Activated CD4-positive, alpha-beta T cell treated with anti-CD3 and anti-CD28 coated beads, Interleukin-2, amount 10 ng/mL, durations not matched to agents 24 days and 14 days (primary cell): Measurements from ENCODE around the gene SOCS3. TPM values are rescaled to one million over a fixed set of nuclear protein-coding genes. Genes with fewer than 3 reads are reported as not detected.
A peak's percentile ranks its signal among the peaks of the same experiment; 100 is the strongest.

ENCODE experiments used
- DNase-seq: peaks from one replicate; pipeline ENCODE4 v3.0.0; 2022
- H3K27ac Mint-ChIP-seq: one replicate; pipeline ENCODE4 v1.8.0; 2022; ENCODE audit warnings: mild to moderate bottlenecking, mixed read lengths
- H3K27me3 Mint-ChIP-seq: one replicate; pipeline ENCODE4 v1.8.0; 2022; ENCODE audit warnings: mixed read lengths
- H3K36me3 Mint-ChIP-seq: one replicate; pipeline ENCODE4 v1.8.0; 2022; ENCODE audit warnings: low read depth, mild to moderate bottlenecking, mixed read lengths
- H3K4me1 Mint-ChIP-seq: one replicate; pipeline ENCODE4 v1.8.0; 2021; ENCODE audit warnings: mixed read lengths
- H3K4me3 Mint-ChIP-seq: one replicate; pipeline ENCODE4 v1.8.0; 2022; ENCODE audit warnings: mild to moderate bottlenecking, moderate library complexity, mixed read lengths
- H3K9me3 Mint-ChIP-seq: one replicate; pipeline ENCODE4 v1.8.0; 2021; ENCODE audit warnings: mixed read lengths
- intact Hi-C: fragments of 100-400 bp; cut with micrococcal nuclease; formaldehyde crosslinking; loops from one replicate; pipeline ENCODE4 v1.15.1; 2023
- total RNA-seq: library from RNA; stranded (reverse); gene quantifications from 2 replicates; pipeline ENCODE4 v1.2.3, GENCODE V29; 2022

SOCS3 gene
- total RNA-seq, 1 donor from 2014 or later: 81.5 TPM

DNA sequence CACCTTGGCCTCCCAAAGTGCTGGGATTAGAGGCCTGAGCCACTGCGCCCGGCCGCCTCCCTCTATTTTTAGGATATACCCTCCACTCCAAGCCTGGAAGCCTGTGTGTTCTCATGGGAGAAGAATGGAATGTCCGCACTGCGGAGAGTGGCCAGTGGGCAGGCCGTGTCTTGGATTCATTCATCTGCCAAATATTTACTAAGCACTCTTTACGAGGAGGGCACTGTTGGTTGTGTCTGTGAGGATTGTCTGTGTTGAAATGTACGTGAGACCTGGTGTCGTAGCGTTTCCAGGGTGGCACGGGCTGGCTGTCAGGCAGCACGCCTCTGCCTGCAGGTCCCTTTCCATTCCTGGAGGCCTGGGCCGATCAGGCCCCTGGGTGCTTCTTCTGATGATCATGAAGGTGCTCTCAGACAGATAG is 37.8 kb upstream of the SOCS3 start:
- no peaks in the 10 kb centered on the region for H3K9me3 Mint-ChIP-seq
- no peak overlapping the region for H3K27ac Mint-ChIP-seq
- H3K36me3 Mint-ChIP-seq: peaks cover 66% of the 10 kb centered on the region

GRCh38 chr17:78396441-78397337 is 36.8 kb upstream of the SOCS3 start:
- no peaks in the 10 kb centered on the region for H3K27me3 Mint-ChIP-seq
- intact Hi-C loops: no loop called here
- H3K4me1 Mint-ChIP-seq: peaks cover 20% of the 10 kb centered on the region
- H3K4me3 Mint-ChIP-seq: no peak overlapping the region
- H3K27ac Mint-ChIP-seq: no peak overlapping the region
- H3K36me3 Mint-ChIP-seq: peaks cover 68% of the 10 kb centered on the region
- DNase-seq: no peak
- no peaks in the 10 kb centered on the region for H3K9me3 Mint-ChIP-seq

More for the DNA sequence above, 37.8 kb upstream of the SOCS3 start:
- no peak overlapping the region for H3K4me3 Mint-ChIP-seq
- intact Hi-C loops: no loop called here
- H3K4me1 Mint-ChIP-seq: peaks cover 16% of the 10 kb centered on the region
- DNase-seq: no peak
- no peaks in the 10 kb centered on the region for H3K27me3 Mint-ChIP-seq

DNA sequence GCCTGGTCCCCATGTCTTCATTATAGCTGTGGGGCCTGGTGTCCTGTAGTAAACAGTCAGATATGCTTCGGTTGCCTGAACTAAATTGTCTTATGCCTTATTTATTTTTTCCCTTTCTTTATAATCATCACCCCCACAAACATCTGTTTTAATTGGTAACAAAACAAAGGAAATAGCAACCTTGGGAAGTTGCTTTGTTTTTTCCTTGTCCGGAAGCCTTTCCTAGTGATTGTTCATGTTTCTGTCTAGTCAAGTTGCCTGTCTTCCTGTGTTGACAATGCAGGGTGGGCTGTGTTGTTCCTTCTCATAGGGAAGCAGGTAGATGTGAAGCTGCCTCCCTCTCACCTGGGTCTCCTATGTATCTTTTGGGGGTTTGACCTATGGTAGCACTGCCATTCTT is 35.3 kb upstream of the SOCS3 start:
- intact Hi-C loops: no loop called here
- peak overlapping the region; percentile 37 for H3K27ac Mint-ChIP-seq

DNA sequence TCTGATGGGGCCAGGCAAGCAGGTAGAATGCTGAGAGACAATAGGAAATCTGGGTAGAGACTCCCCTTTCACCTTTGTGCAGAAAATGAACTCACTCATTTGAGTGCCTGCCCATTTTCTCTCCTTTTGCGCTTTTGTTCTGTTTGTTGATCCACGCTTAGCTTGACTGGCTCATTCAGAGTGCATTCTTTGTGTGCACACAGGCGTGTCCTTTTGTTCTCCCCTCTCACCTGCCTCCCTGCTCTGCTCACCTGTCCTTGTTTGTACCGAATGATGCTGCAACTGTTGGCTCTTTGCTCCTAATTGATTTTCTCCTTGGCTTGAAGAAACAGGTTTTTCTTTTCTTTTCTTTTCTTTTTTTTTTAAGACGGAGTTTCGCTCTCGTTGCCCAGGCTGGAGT is 34.3 kb upstream of the SOCS3 start:
- intact Hi-C loops: no loop called here
- Mint-ChIP-seq H3K36me3 (peaks cover 54% of the 10 kb centered on the region), H3K4me3 (no peak overlapping the region), H3K27ac (peak overlapping the region; percentile 17), H3K9me3 (no peaks in the 10 kb centered on the region), H3K27me3 (no peaks in the 10 kb centered on the region), H3K4me1 (peaks cover 25% of the 10 kb centered on the region)
- DNase-seq: no peak

More for the DNA sequence above, 35.3 kb upstream of the SOCS3 start:
- no peaks in the 10 kb centered on the region for H3K27me3 Mint-ChIP-seq
- no peak overlapping the region for H3K4me3 Mint-ChIP-seq
- no peaks in the 10 kb centered on the region for H3K9me3 Mint-ChIP-seq
- H3K36me3 Mint-ChIP-seq: peaks cover 59% of the 10 kb centered on the region
- H3K4me1 Mint-ChIP-seq: peaks cover 23% of the 10 kb centered on the region
- DNase-seq: no peak

DNA sequence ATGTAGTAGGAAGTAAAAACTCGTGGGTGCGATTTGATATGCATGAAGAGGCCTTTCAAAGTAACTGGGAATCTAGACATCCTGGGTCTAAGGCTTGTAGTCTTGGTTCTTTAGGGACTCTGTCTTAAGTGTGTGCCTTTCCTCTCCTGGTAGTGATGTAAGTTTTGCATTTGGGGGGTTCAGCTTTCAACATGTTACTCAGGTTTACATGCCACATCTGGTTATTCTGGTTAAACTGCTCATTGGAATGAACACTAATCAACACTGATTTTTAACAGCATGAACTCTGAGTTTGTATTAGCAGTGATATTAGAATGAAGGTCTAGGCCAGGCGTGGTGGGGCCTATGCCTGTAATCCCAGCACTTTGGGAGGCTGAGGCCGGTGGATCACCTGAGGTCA is 33.7 kb upstream of the SOCS3 start:
- H3K36me3 Mint-ChIP-seq: peaks cover 49% of the 10 kb centered on the region

DNA sequence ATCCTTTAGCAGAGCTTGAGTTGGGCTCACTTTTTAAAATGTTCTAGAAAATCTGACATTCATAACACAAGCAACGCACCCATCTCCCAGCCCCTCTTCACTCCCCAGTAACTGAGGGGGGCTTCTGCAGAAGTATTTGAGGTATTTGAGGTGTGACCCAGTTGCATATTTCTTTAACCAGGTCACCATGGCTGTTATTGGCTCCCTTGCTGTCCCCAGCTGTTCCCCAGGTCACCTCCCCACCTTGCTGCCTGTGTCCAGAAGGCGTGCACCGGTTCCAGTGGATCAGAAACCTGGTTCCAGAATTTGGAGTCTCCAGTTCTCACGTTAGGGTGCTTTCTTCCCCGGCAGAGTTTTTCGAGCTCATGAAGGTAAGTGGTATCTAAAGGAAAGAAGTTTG is 32.4 kb upstream of the SOCS3 start:
- Mint-ChIP-seq H3K36me3 (peaks cover 43% of the 10 kb centered on the region), H3K4me1 (peaks cover 38% of the 10 kb centered on the region), H3K9me3 (no peaks in the 10 kb centered on the region), H3K27ac (no peak overlapping the region), H3K27me3 (no peaks in the 10 kb centered on the region), H3K4me3 (no peak overlapping the region)
- no peak for DNase-seq
- intact Hi-C loops: no loop called here

More for the DNA sequence above, 33.7 kb upstream of the SOCS3 start:
- H3K4me3 Mint-ChIP-seq: no peak overlapping the region
- intact Hi-C loops: no loop called here
- peak overlapping the region; percentile 16 for H3K27ac Mint-ChIP-seq
- H3K9me3 Mint-ChIP-seq: no peaks in the 10 kb centered on the region
- H3K27me3 Mint-ChIP-seq: no peaks in the 10 kb centered on the region
- peaks cover 29% of the 10 kb centered on the region for H3K4me1 Mint-ChIP-seq
- no peak for DNase-seq

DNA sequence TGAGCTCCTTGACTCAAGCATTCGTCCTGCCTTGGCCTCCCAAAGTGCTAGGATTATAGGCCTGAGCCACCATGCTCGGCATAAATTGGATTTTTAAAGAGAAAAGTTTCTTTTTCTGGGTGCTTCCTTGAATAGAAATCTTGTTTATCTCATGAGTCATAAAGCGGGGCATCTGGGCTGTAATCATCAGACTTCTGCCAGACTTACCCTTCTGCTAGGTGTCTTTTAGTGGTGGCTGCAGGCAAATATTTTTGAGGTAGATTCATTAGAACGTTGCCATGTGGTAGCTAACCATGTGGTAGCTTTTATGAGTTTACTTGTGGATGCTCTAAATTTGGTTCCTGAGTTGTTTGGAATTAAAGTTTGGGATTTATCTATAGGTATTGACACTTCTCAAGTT is 32.0 kb upstream of the SOCS3 start:
- Mint-ChIP-seq H3K36me3 (peaks cover 43% of the 10 kb centered on the region), H3K9me3 (no peaks in the 10 kb centered on the region), H3K4me1 (peaks cover 40% of the 10 kb centered on the region), H3K4me3 (no peak overlapping the region), H3K27ac (peak overlapping the region; percentile 8), H3K27me3 (no peaks in the 10 kb centered on the region)
- DNase-seq: no peak
- intact Hi-C loops: no loop called here

- intact Hi-C loops: no loop called here
- DNase-seq: no peak
- Mint-ChIP-seq H3K4me3 (no peak overlapping the region), H3K27ac (peak overlapping the region; percentile 69), H3K4me1 (peaks cover 48% of the 10 kb centered on the region), H3K36me3 (peaks cover 44% of the 10 kb centered on the region), H3K9me3 (no peaks in the 10 kb centered on the region), H3K27me3 (no peaks in the 10 kb centered on the region)
These were observed 31.2 kb upstream of the SOCS3 start for GRCh38 chr17:78391051-78391431.

GRCh38 chr17:78390241-78391050 is 30.6 kb upstream of the SOCS3 start:
- DNase-seq: no peak
- no peak overlapping the region for H3K4me3 Mint-ChIP-seq
- no peaks in the 10 kb centered on the region for H3K27me3 Mint-ChIP-seq
- peaks cover 40% of the 10 kb centered on the region for H3K36me3 Mint-ChIP-seq
- H3K27ac Mint-ChIP-seq: peak overlapping the region; percentile 66
- no peaks in the 10 kb centered on the region for H3K9me3 Mint-ChIP-seq
- peaks cover 52% of the 10 kb centered on the region for H3K4me1 Mint-ChIP-seq
- intact Hi-C loops: no loop called here

DNA sequence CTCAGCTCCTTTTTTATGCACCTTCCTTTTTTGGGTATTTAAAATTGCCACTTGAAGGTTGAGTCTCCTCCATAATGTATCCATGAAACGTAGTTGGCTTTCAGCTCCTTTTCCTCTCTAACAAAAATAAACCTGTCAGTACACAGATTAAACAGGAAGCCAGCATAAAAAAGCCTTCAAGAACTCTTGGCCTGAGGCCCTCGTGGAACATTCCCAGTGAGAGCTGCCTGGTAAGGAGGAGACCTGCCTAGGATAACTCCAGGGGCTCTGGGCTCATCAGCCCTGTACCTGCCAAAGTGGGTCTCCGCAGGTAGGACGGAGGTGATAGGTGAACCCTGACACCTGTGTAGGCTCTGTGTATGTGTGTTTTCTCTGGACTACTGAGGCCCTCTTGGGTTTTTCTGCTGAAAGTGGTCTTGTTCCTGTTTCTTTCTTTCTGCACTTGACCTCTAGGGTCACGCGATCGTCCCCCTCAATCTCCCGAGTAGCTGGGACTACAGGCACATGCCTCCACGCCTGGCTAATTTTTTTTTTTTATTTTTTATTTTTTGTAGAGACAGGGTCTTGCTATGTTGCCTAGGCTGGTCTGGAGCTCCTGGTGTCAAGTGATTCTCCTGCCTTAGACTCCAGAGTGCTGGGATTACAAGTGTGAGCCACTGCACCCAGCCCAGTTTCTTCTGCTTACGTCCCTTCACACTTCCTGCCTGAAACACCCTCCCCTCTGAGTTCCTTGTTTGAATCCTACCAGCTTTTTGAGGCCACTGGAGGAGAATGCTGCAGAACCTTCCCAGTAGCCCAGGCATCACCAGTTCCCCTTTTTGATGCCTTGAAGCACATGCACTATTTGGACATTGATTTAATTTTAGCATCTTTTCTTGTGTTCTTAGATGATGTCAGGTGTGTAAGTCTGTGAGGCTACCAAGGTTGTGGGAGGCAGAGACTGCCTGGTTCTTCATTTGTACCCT is 28.4 kb upstream of the SOCS3 start:
- Mint-ChIP-seq H3K4me3 (peak overlapping the region; percentile 69), H3K36me3 (peaks cover 35% of the 10 kb centered on the region), H3K4me1 (peaks cover 65% of the 10 kb centered on the region), H3K9me3 (no peaks in the 10 kb centered on the region), H3K27me3 (no peaks in the 10 kb centered on the region), H3K27ac (peak overlapping the region; percentile 95)
- peak; percentile 72 for DNase-seq
- intact Hi-C loops: no loop called here

DNA sequence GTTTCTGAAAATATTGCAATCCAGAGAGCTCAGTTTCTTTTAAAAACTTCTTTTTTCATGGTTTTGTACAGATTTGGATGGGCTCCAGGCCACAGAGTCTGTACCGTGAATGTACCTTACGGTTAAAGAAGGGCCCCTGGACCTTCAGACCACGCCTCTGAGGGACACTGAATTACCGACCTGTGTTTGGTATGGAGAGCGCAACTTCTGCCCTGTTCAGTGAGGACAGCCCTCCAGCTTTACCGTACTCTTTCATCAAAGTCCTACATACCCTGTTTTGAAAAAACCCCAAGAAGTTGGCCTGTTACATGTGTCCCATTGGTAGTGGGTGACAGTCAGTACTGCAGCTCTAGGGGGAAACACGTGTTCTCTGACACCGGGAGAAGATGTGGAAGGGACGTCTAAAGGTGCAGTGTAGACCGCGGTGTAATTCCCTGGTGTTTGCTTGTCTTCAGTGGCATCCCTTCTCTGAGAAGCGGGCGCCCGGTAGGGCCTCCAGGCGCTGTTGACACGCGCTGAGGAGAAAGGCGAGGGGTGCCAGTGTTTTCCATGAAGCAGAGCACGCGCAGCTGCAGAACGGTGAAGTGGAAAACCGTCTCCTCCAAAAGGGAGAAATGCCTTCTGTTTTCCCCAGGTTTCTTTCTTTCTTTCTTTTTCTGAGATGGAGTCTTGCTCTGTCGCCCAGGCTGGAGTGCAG is 24.8 kb upstream of the SOCS3 start:
- Mint-ChIP-seq H3K27me3 (no peaks in the 10 kb centered on the region), H3K4me3 (peak overlapping the region; percentile 83), H3K27ac (peak overlapping the region; percentile 97), H3K4me1 (peaks cover 78% of the 10 kb centered on the region), H3K36me3 (peaks cover 40% of the 10 kb centered on the region), H3K9me3 (no peaks in the 10 kb centered on the region)
- no peak for DNase-seq
- intact Hi-C loops: loop anchor here (5.0 kb wide), 1 partner anchor 132 kb away; no protein-coding TSS in a partner anchor

- peak overlapping the region; percentile 97 for H3K27ac Mint-ChIP-seq
These were observed 24.0 kb upstream of the SOCS3 start for GRCh38 chr17:78383725-78384471.

More at GRCh38 chr17:78383725-78384471, 24.0 kb upstream of the SOCS3 start:
- Mint-ChIP-seq H3K27me3 (no peaks in the 10 kb centered on the region), H3K4me3 (peak overlapping the region; percentile 83), H3K36me3 (peaks cover 44% of the 10 kb centered on the region), H3K4me1 (peaks cover 81% of the 10 kb centered on the region), H3K9me3 (no peaks in the 10 kb centered on the region)
- intact Hi-C loops: loop anchor here (5.0 kb wide), 1 partner anchor 132 kb away; no protein-coding TSS in a partner anchor
- peak; percentile 84 for DNase-seq
